ENCODE measurements around the gene WASHC4.

WASHC4 gene

DNA sequence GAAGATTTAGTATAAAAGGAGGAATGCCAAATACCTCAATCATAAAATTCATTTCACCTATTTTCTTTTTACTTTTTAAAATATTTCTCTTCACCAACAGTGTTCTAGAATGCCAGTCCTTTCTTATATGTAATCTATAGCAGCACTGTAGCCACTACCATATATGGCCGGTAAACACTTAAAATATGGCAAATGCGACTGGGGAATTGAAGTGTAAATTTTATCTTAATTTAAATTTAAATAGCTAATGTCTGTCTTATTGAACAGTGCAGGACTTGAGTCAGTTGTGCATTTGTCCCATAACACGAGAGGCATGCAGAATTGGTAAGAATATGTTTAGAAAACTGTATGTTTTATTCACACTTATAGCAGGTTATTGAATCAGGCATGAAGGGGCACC lies 50.1 kb downstream of the WASHC4 start:
- H3K79me2 ChIP-seq (ENCODE audit: insufficient read depth, low read length) = no peaks in the 10 kb centered on the region
- H3K27ac ChIP-seq (ENCODE audit: low read length) = no peak overlapping the region
- ATAC-seq (ENCODE audit: insufficient read depth, low read depth) (no peak), DNase-seq (no peak)
- H3K36me3 ChIP-seq (ENCODE audit: insufficient read depth, low read length) = peaks cover 71% of the 10 kb centered on the region
- H3K9ac ChIP-seq (ENCODE audit: low read depth, low read length) = no peak overlapping the region
- no peak overlapping the region for H3K4me3 ChIP-seq (ENCODE audit: low read depth in 1 of 2, low read length in 2 of 2)
- no peaks in the 10 kb centered on the region for H3K4me1 ChIP-seq (ENCODE audit: insufficient read depth, low read length)
- no peak for TF ChIP-seq EZH2 (IDR thresholded peaks at IDR 0.05; ENCODE audit: borderline replicate concordance, low read depth, low read length, severe bottlenecking)
- TF ChIP-seq, protein P1, sequence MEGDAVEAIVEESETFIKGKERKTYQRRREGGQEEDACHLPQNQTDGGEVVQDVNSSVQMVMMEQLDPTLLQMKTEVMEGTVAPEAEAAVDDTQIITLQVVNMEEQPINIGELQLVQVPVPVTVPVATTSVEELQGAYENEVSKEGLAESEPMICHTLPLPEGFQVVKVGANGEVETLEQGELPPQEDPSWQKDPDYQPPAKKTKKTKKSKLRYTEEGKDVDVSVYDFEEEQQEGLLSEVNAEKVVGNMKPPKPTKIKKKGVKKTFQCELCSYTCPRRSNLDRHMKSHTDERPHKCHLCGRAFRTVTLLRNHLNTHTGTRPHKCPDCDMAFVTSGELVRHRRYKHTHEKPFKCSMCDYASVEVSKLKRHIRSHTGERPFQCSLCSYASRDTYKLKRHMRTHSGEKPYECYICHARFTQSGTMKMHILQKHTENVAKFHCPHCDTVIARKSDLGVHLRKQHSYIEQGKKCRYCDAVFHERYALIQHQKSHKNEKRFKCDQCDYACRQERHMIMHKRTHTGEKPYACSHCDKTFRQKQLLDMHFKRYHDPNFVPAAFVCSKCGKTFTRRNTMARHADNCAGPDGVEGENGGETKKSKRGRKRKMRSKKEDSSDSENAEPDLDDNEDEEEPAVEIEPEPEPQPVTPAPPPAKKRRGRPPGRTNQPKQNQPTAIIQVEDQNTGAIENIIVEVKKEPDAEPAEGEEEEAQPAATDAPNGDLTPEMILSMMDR (IDR thresholded peaks at IDR 0.05; ENCODE audit: borderline replicate concordance, extremely low read depth, low read length, poor library complexity, severe bottlenecking) = no peak
- no peak overlapping the region for H2AFZ ChIP-seq (ENCODE audit: low read depth, low read length)
- H3K9me3 ChIP-seq (ENCODE audit: insufficient read depth, low read length, severe bottlenecking) = no peaks in the 10 kb centered on the region
- H4K20me1 ChIP-seq (ENCODE audit: insufficient read depth, low read length) = no peaks in the 10 kb centered on the region
- no peak overlapping the region for H3K4me2 ChIP-seq (ENCODE audit: insufficient read depth, low read length)
- no peaks in the 10 kb centered on the region for H3K27me3 ChIP-seq (ENCODE audit: insufficient read depth, low read length, poor library complexity)

DNA sequence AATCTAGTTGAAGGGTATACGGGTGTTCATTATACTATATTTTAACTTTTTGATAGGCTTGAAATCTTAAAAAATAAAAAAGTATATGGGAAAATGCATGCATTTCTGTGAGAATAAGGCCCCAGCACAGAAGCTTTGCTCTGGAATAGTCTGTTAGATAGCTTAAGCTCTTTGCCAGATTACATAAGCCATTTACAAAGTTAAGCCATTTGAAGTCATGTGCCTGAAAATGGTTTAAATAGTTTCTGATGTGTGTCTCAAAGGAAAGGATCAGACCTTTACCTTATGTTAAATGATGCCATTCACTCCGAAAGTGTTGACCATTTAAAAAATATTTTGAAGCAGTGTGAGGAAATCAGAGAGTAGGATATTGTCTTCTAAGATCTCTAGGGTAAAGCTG lies 51.3 kb downstream of the WASHC4 start:
- Histone ChIP-seq H3K27me3 (ENCODE audit: insufficient read depth, low read length, poor library complexity) (no peaks in the 10 kb centered on the region), H4K20me1 (ENCODE audit: insufficient read depth, low read length) (no peaks in the 10 kb centered on the region), H3K9ac (ENCODE audit: low read depth, low read length) (no peak overlapping the region), H3K4me1 (ENCODE audit: insufficient read depth, low read length) (no peaks in the 10 kb centered on the region), H3K4me3 (ENCODE audit: low read depth in 1 of 2, low read length in 2 of 2) (no peak overlapping the region), H3K9me3 (ENCODE audit: insufficient read depth, low read length, severe bottlenecking) (no peaks in the 10 kb centered on the region), H3K36me3 (ENCODE audit: insufficient read depth, low read length) (peaks cover 70% of the 10 kb centered on the region), H2AFZ (ENCODE audit: low read depth, low read length) (no peak overlapping the region), H3K79me2 (ENCODE audit: insufficient read depth, low read length) (no peaks in the 10 kb centered on the region), H3K27ac (ENCODE audit: low read length) (no peak overlapping the region), H3K4me2 (ENCODE audit: insufficient read depth, low read length) (no peak overlapping the region)
- TF ChIP-seq EZH2 (IDR thresholded peaks at IDR 0.05; ENCODE audit: borderline replicate concordance, low read depth, low read length, severe bottlenecking) = no peak
- TF ChIP-seq, protein P1 (IDR thresholded peaks at IDR 0.05; ENCODE audit: borderline replicate concordance, extremely low read depth, low read length, poor library complexity, severe bottlenecking) = no peak
- no peak for ATAC-seq (ENCODE audit: insufficient read depth, low read depth)
- DNase-seq = no peak

- H3K9ac ChIP-seq (ENCODE audit: low read depth, low read length) = no peak overlapping the region
- H3K9me3 ChIP-seq (ENCODE audit: insufficient read depth, low read length, severe bottlenecking) = no peaks in the 10 kb centered on the region
- no peaks in the 10 kb centered on the region for H3K4me1 ChIP-seq (ENCODE audit: insufficient read depth, low read length)
- H3K79me2 ChIP-seq (ENCODE audit: insufficient read depth, low read length) = no peaks in the 10 kb centered on the region
- H3K27ac ChIP-seq (ENCODE audit: low read length) = no peak overlapping the region
- no peaks in the 10 kb centered on the region for H4K20me1 ChIP-seq (ENCODE audit: insufficient read depth, low read length)
- DNase-seq = no peak
- H2AFZ ChIP-seq (ENCODE audit: low read depth, low read length) = no peak overlapping the region
- TF ChIP-seq, protein P1 (IDR thresholded peaks at IDR 0.05; ENCODE audit: borderline replicate concordance, extremely low read depth, low read length, poor library complexity, severe bottlenecking) = no peak
- no peak for TF ChIP-seq EZH2 (IDR thresholded peaks at IDR 0.05; ENCODE audit: borderline replicate concordance, low read depth, low read length, severe bottlenecking)
- no peak for ATAC-seq (ENCODE audit: insufficient read depth, low read depth)
- H3K4me3 ChIP-seq (ENCODE audit: low read depth in 1 of 2, low read length in 2 of 2) = no peak overlapping the region
- H3K36me3 ChIP-seq (ENCODE audit: insufficient read depth, low read length) = peaks cover 82% of the 10 kb centered on the region
- no peak overlapping the region for H3K4me2 ChIP-seq (ENCODE audit: insufficient read depth, low read length)
- no peaks in the 10 kb centered on the region for H3K27me3 ChIP-seq (ENCODE audit: insufficient read depth, low read length, poor library complexity)
Observed at GRCh38 chr12:105162174-105162573, 54.6 kb downstream of the WASHC4 start.

DNA sequence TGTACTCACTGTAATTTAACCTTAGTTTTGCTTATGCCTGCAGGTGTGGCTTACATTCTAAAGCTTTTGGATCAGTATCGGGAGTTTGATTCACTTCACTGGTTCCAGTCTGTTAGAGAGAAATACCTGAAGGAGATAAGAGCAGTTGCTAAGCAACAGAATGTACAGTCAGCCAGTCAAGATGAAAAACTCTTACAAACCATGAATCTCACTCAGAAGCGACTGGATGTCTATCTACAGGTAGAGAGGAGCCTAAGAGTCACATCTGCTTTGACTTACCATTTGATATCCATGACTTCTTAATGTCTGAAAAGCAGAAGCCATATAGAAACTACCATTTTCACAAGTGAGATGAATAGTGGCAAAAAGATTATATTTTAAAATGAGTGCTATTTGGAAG lies 56.5 kb downstream of the WASHC4 start:
- H2AFZ ChIP-seq (ENCODE audit: low read depth, low read length) = no peak overlapping the region
- H3K4me2 ChIP-seq (ENCODE audit: insufficient read depth, low read length) = no peak overlapping the region
- H3K9me3 ChIP-seq (ENCODE audit: insufficient read depth, low read length, severe bottlenecking) = no peaks in the 10 kb centered on the region
- H3K4me3 ChIP-seq (ENCODE audit: low read depth in 1 of 2, low read length in 2 of 2) = no peak overlapping the region
- DNase-seq = no peak
- H3K27ac ChIP-seq (ENCODE audit: low read length) = no peak overlapping the region
- H4K20me1 ChIP-seq (ENCODE audit: insufficient read depth, low read length) = no peaks in the 10 kb centered on the region
- no peaks in the 10 kb centered on the region for H3K79me2 ChIP-seq (ENCODE audit: insufficient read depth, low read length)
- H3K27me3 ChIP-seq (ENCODE audit: insufficient read depth, low read length, poor library complexity) = no peaks in the 10 kb centered on the region
- peaks cover 78% of the 10 kb centered on the region for H3K36me3 ChIP-seq (ENCODE audit: insufficient read depth, low read length)
- TF ChIP-seq, protein P1 (IDR thresholded peaks at IDR 0.05; ENCODE audit: borderline replicate concordance, extremely low read depth, low read length, poor library complexity, severe bottlenecking) = no peak
- TF ChIP-seq EZH2 (IDR thresholded peaks at IDR 0.05; ENCODE audit: borderline replicate concordance, low read depth, low read length, severe bottlenecking) = no peak
- no peak for ATAC-seq (ENCODE audit: insufficient read depth, low read depth)
- no peak overlapping the region for H3K9ac ChIP-seq (ENCODE audit: low read depth, low read length)
- H3K4me1 ChIP-seq (ENCODE audit: insufficient read depth, low read length) = no peaks in the 10 kb centered on the region
